Measurements from ENCODE around the gene HS3ST6.

The HS3ST6 gene

DNA sequence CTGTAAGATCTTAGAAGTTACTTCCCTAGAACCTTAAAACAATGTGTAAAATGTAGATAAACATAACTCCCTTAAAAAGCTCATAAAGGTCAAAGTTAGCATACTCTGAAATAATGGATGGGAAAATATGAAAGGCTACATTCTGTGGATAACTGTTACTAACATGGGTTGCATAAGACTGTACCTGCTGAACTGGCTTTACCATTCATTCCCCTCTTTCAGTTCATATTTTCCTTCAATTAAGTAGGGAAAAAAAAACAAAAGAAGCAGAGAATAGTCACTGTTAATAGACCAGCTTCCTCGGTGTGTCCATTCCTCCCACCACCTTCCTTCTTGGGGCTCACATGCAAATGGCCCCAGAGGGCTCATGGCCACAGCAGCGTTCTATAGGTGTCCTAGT lies 38.7 kb downstream of the HS3ST6 start:
- Histone ChIP-seq H3K27ac (ENCODE audit: low read depth, low read length) (no peak overlapping the region), H3K79me2 (ENCODE audit: control insufficient read depth, insufficient read depth, low read length, poor library complexity) (no peaks in the 10 kb centered on the region), H3K36me3 (ENCODE audit: control insufficient read depth in 1 of 2, insufficient read depth in 2 of 2, low read length in 2 of 2) (no peaks in the 10 kb centered on the region), H3K27me3 (ENCODE audit: insufficient read depth, low read length) (no peaks in the 10 kb centered on the region), H4K12ac (ENCODE audit: low read depth, low read length) (no peak overlapping the region), H2AFZ (ENCODE audit: insufficient read depth, low read length, poor library complexity) (no peak overlapping the region), H2BK12ac (ENCODE audit: low read length) (no peak overlapping the region), H3K9me3 (ENCODE audit: insufficient read depth, low read depth, low read length) (no peaks in the 10 kb centered on the region), H3K23ac (ENCODE audit: low read length) (no peak overlapping the region), H2BK120ac (ENCODE audit: insufficient read depth, low read length, poor library complexity) (no peak overlapping the region), H3K9ac (ENCODE audit: low read length) (no peak overlapping the region), H3K4me1 (ENCODE audit: control insufficient read depth in 1 of 2, insufficient read depth in 2 of 2, low read length in 2 of 2) (no peaks in the 10 kb centered on the region), H3K18ac (ENCODE audit: low read length) (no peak overlapping the region), H2BK5ac (ENCODE audit: low read depth, low read length, poor library complexity) (no peak overlapping the region), H3K4me2 (ENCODE audit: low read length) (no peak overlapping the region), H4K8ac (ENCODE audit: low read depth, low read length) (no peak overlapping the region), H3K4ac (ENCODE audit: low read depth, low read length) (no peak overlapping the region), H3K4me3 (ENCODE audit: low read depth, low read length) (no peak overlapping the region), H3K79me1 (ENCODE audit: low read length) (no peaks in the 10 kb centered on the region), H4K91ac (ENCODE audit: low read depth, low read length) (no peak overlapping the region), H2AK5ac (ENCODE audit: low read length) (no peak overlapping the region), H3K14ac (ENCODE audit: low read length) (no peak overlapping the region)
- WGBS (ENCODE audit: extremely low coverage, insufficient coverage, insufficient read length): no CpG with 5 or more reads among the region's 2 CpGs
- DNase-seq: peak; percentile 79 to 92

DNA sequence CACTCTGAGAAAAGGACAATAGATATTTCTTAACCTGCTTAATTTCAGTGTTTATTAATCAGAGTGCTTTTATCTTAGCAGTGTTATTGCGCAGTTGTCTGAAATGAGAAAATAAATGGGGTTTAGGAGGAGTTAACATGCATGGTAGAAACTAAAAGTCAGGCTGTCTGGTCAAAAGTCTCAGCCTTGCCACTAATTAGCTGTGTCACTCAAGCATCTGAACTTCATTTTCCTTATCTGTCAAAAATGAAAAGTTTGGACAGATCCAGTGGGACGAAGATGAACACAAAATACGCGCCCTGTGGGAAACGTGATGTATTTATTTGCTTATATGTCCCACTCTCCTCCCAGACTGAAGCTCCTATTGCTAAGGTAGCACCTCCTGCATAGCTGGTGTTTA lies 40.0 kb downstream of the HS3ST6 start:
- Histone ChIP-seq H3K27ac (ENCODE audit: low read depth, low read length) (no peak overlapping the region), H4K12ac (ENCODE audit: low read depth, low read length) (no peak overlapping the region), H4K91ac (ENCODE audit: low read depth, low read length) (no peak overlapping the region), H2BK5ac (ENCODE audit: low read depth, low read length, poor library complexity) (no peak overlapping the region), H3K79me1 (ENCODE audit: low read length) (no peaks in the 10 kb centered on the region), H3K9me3 (ENCODE audit: insufficient read depth, low read depth, low read length) (no peaks in the 10 kb centered on the region), H2BK120ac (ENCODE audit: insufficient read depth, low read length, poor library complexity) (no peak overlapping the region), H3K4me1 (ENCODE audit: control insufficient read depth in 1 of 2, insufficient read depth in 2 of 2, low read length in 2 of 2) (no peaks in the 10 kb centered on the region), H2BK12ac (ENCODE audit: low read length) (no peak overlapping the region), H3K14ac (ENCODE audit: low read length) (no peak overlapping the region), H2AFZ (ENCODE audit: insufficient read depth, low read length, poor library complexity) (no peak overlapping the region), H4K8ac (ENCODE audit: low read depth, low read length) (no peak overlapping the region), H3K9ac (ENCODE audit: low read length) (no peak overlapping the region), H3K36me3 (ENCODE audit: control insufficient read depth in 1 of 2, insufficient read depth in 2 of 2, low read length in 2 of 2) (no peaks in the 10 kb centered on the region), H3K18ac (ENCODE audit: low read length) (no peak overlapping the region), H3K79me2 (ENCODE audit: control insufficient read depth, insufficient read depth, low read length, poor library complexity) (no peaks in the 10 kb centered on the region), H3K23ac (ENCODE audit: low read length) (no peak overlapping the region), H3K4me3 (ENCODE audit: low read depth, low read length) (no peak overlapping the region), H2AK5ac (ENCODE audit: low read length) (no peak overlapping the region), H3K4ac (ENCODE audit: low read depth, low read length) (no peak overlapping the region), H3K4me2 (ENCODE audit: low read length) (no peak overlapping the region), H3K27me3 (ENCODE audit: insufficient read depth, low read length) (no peaks in the 10 kb centered on the region)
- no CpG with 5 or more reads among the region's 5 CpGs for WGBS (ENCODE audit: extremely low coverage, insufficient coverage, insufficient read length)
- no peak for DNase-seq

GRCh38 chr16:1877804-1878203 lies 40.4 kb downstream of the HS3ST6 start:
- Histone ChIP-seq H2AFZ (ENCODE audit: insufficient read depth, low read length, poor library complexity) (no peak overlapping the region), H4K8ac (ENCODE audit: low read depth, low read length) (no peak overlapping the region), H3K4ac (ENCODE audit: low read depth, low read length) (no peak overlapping the region), H3K79me2 (ENCODE audit: control insufficient read depth, insufficient read depth, low read length, poor library complexity) (no peaks in the 10 kb centered on the region), H3K36me3 (ENCODE audit: control insufficient read depth in 1 of 2, insufficient read depth in 2 of 2, low read length in 2 of 2) (no peaks in the 10 kb centered on the region), H3K27ac (ENCODE audit: low read depth, low read length) (no peak overlapping the region), H3K9me3 (ENCODE audit: insufficient read depth, low read depth, low read length) (no peaks in the 10 kb centered on the region), H2BK5ac (ENCODE audit: low read depth, low read length, poor library complexity) (no peak overlapping the region), H3K18ac (ENCODE audit: low read length) (no peak overlapping the region), H4K12ac (ENCODE audit: low read depth, low read length) (no peak overlapping the region), H3K4me2 (ENCODE audit: low read length) (no peak overlapping the region), H3K14ac (ENCODE audit: low read length) (no peak overlapping the region), H2BK12ac (ENCODE audit: low read length) (no peak overlapping the region), H3K79me1 (ENCODE audit: low read length) (no peaks in the 10 kb centered on the region), H2AK5ac (ENCODE audit: low read length) (no peak overlapping the region), H2BK120ac (ENCODE audit: insufficient read depth, low read length, poor library complexity) (no peak overlapping the region), H3K23ac (ENCODE audit: low read length) (no peak overlapping the region), H3K27me3 (ENCODE audit: insufficient read depth, low read length) (no peaks in the 10 kb centered on the region), H4K91ac (ENCODE audit: low read depth, low read length) (no peak overlapping the region), H3K4me3 (ENCODE audit: low read depth, low read length) (no peak overlapping the region), H3K4me1 (ENCODE audit: control insufficient read depth in 1 of 2, insufficient read depth in 2 of 2, low read length in 2 of 2) (no peaks in the 10 kb centered on the region), H3K9ac (ENCODE audit: low read length) (no peak overlapping the region)
- no CpG with 5 or more reads among the region's 11 CpGs for WGBS (ENCODE audit: extremely low coverage, insufficient coverage, insufficient read length)
- DNase-seq: no peak

GRCh38 chr16:1877089-1877488 lies 41.1 kb downstream of the HS3ST6 start:
- Histone ChIP-seq H3K9me3 (ENCODE audit: insufficient read depth, low read depth, low read length) (peaks cover under 1% of the 10 kb centered on the region), H4K12ac (ENCODE audit: low read depth, low read length) (no peak overlapping the region), H3K4me1 (ENCODE audit: control insufficient read depth in 1 of 2, insufficient read depth in 2 of 2, low read length in 2 of 2) (peaks cover 1 to 4% of the 10 kb centered on the region in 2 experiments), H4K8ac (ENCODE audit: low read depth, low read length) (no peak overlapping the region), H2BK5ac (ENCODE audit: low read depth, low read length, poor library complexity) (no peak overlapping the region), H3K79me2 (ENCODE audit: control insufficient read depth, insufficient read depth, low read length, poor library complexity) (no peaks in the 10 kb centered on the region), H2AK5ac (ENCODE audit: low read length) (no peak overlapping the region), H3K4me3 (ENCODE audit: low read depth, low read length) (no peak overlapping the region), H3K27ac (ENCODE audit: low read depth, low read length) (no peak overlapping the region), H2BK12ac (ENCODE audit: low read length) (no peak overlapping the region), H4K91ac (ENCODE audit: low read depth, low read length) (no peak overlapping the region), H3K36me3 (ENCODE audit: control insufficient read depth in 1 of 2, insufficient read depth in 2 of 2, low read length in 2 of 2) (no peaks in the 10 kb centered on the region), H3K23ac (ENCODE audit: low read length) (no peak overlapping the region), H2AFZ (ENCODE audit: insufficient read depth, low read length, poor library complexity) (no peak overlapping the region), H3K4ac (ENCODE audit: low read depth, low read length) (no peak overlapping the region), H2BK120ac (ENCODE audit: insufficient read depth, low read length, poor library complexity) (no peak overlapping the region), H3K18ac (ENCODE audit: low read length) (no peak overlapping the region), H3K79me1 (ENCODE audit: low read length) (no peaks in the 10 kb centered on the region), H3K14ac (ENCODE audit: low read length) (no peak overlapping the region), H3K27me3 (ENCODE audit: insufficient read depth, low read length) (peaks cover 6% of the 10 kb centered on the region), H3K4me2 (ENCODE audit: low read length) (no peak overlapping the region), H3K9ac (ENCODE audit: low read length) (no peak overlapping the region)
- no peak for DNase-seq
- WGBS (ENCODE audit: extremely low coverage, insufficient coverage, insufficient read length): no CpG with 5 or more reads among the region's 6 CpGs
